K562 (cell line): ENCODE results near the gene ERCC1. TPM values are rescaled to one million over a fixed set of nuclear protein-coding genes. Genes with fewer than 3 reads are reported as not detected.
A peak's percentile ranks its signal among the peaks of the same experiment; 100 is the strongest.

Experiments used
- ATAC-seq: fragments of 200-7000 bp; cut with Tn5 transposase; 3 replicates; pipeline ENCODE4 v1.9.1; 2020; ENCODE audit warnings: moderate library complexity
- BruUV-seq: library from RNA; stranded (reverse); fragments of 400-500 nt; replicated peaks from 2 replicates; lab custom pipeline; 2021; lab: Mats Ljungman, UMichigan
- CTCF ChIA-PET: fragments of 300-600 bp; formaldehyde crosslinking; extraction: SDS; loops from one replicate; lab custom pipeline; 2021; ENCODE audit warnings: low intra/inter-chr PET ratio; lab: Yijun Ruan, JAX
- POLR2A ChIA-PET: fragments of 300-600, 350-650 bp; sonication (Branson Sonifier 250); formaldehyde crosslinking; extraction: SDS; loops from one replicate; lab custom pipeline; 2021; ENCODE audit warnings: antibody characterized with exemption, inconsistent platforms; lab: Yijun Ruan, JAX
- DNase-seq, 4 experiments: peaks; one replicate each; pipeline versions ENCODE4 v3.0.0 to v3.0.0-alpha.2; 2011 to 2018; ENCODE audit warnings: low spot score in 3 of 4, mixed read lengths in 3 of 4; ENCODE audit errors: extremely low read depth in 1 of 4
- FAIRE-seq: peaks from 2 replicates; lab custom pipeline; 2011; peaks lifted over from hg19 to GRCh38; lab: Jason Lieb, UNC
- H2AFZ ChIP-seq: 2 replicates; pipeline ENCODE4 v1.6.0; 2011; ENCODE audit warnings: low read depth, low read length, control low read depth, inconsistent platforms
- H3K27ac ChIP-seq: fragments of 200-600 bp; 3 replicates; pipeline ENCODE4 v1.8.0; 2011; ENCODE audit warnings: low read depth, mild to moderate bottlenecking, control low read depth, inconsistent platforms, low read length, moderate library complexity, mixed read lengths; ENCODE audit errors: extremely low read depth
- H3K27me3 ChIP-seq, 2 experiments: fragments of 300-600 bp in 1 of 2; 2 replicates in 1 of 2; 3 replicates in 1 of 2; pipeline versions ENCODE4 v1.6.0 to v1.8.0; 2011; ENCODE audit warnings: inconsistent platforms in 2 of 2, low read length in 2 of 2, mild to moderate bottlenecking in 1 of 2, mixed read lengths in 1 of 2, moderate library complexity in 1 of 2; ENCODE audit not compliant: control insufficient read depth in 2 of 2, insufficient read depth in 2 of 2
- H3K36me3 ChIP-seq: fragments of 300-600 bp; 3 replicates; pipeline ENCODE4 v1.8.0; 2011; ENCODE audit warnings: mild to moderate bottlenecking, low read length, inconsistent platforms; ENCODE audit not compliant: control insufficient read depth, insufficient read depth
- H3K4me1 ChIP-seq, 2 experiments: fragments of 200-600 bp in 1 of 2; replicated peaks in 1 of 2; 2 replicates in 1 of 2; 3 replicates in 1 of 2; pipeline versions ENCODE4 v1.5.1 to v1.8.0; 2011; ENCODE audit warnings: inconsistent platforms in 2 of 2, low read length in 2 of 2, mild to moderate bottlenecking in 1 of 2, mixed read lengths in 1 of 2, moderate library complexity in 1 of 2; ENCODE audit not compliant: control insufficient read depth in 2 of 2, insufficient read depth in 2 of 2
- H3K4me2 ChIP-seq: 2 replicates; pipeline ENCODE4 v1.6.1; 2011; ENCODE audit warnings: low read length, control low read depth, inconsistent platforms, mixed read lengths; ENCODE audit not compliant: insufficient read depth
- H3K4me3 ChIP-seq: fragments of 200-600 bp; sonication (generic), shearing (Covaris generic); 2 replicates; pipeline ENCODE4 v1.5.1; 2016; ENCODE audit warnings: control low read depth, inconsistent platforms
- H3K79me2 ChIP-seq: fragments of 200-600 bp; 3 replicates; pipeline ENCODE4 v1.8.0; 2011; ENCODE audit warnings: low read length, inconsistent platforms; ENCODE audit not compliant: control insufficient read depth, insufficient read depth
- H3K9ac ChIP-seq, 2 experiments: 2 replicates each; pipeline versions ENCODE4 v1.6.0 to v1.6.1; 2011; ENCODE audit warnings: low read depth in 2 of 2, low read length in 2 of 2, control low read depth in 1 of 2, inconsistent platforms in 1 of 2, mild to moderate bottlenecking in 1 of 2, mixed read lengths in 1 of 2; ENCODE audit not compliant: insufficient read depth in 1 of 2
- H3K9me1 ChIP-seq: one replicate; pipeline ENCODE4 v1.6.0; 2011; ENCODE audit warnings: inconsistent platforms, mild to moderate bottlenecking, low read length, moderate library complexity; ENCODE audit not compliant: control insufficient read depth, insufficient read depth
- H3K9me3 ChIP-seq: replicated peaks from 2 replicates; pipeline ENCODE4 v1.5.1; 2011; ENCODE audit warnings: low read depth, low read length, inconsistent platforms; ENCODE audit not compliant: control insufficient read depth, insufficient read depth
- H4K20me1 ChIP-seq: replicated peaks from 2 replicates; pipeline ENCODE4 v1.6.1; 2011; ENCODE audit warnings: low read length, inconsistent platforms, mixed read lengths; ENCODE audit not compliant: control insufficient read depth, insufficient read depth
- ARHGAP35 ChIP-seq: fragments of 450-650 bp; IDR thresholded peaks from 2 replicates; pipeline ENCODE4 v1.6.1; 2018; ENCODE audit not compliant: partially characterized antibody
- BHLHE40 ChIP-seq: IDR thresholded peaks from 2 replicates; pipeline ENCODE4 v1.6.1; 2011; ENCODE audit warnings: low read length, improper control_type of control experiment
- DDX20 ChIP-seq: fragments of 450-650 bp; IDR thresholded peaks from 2 replicates; pipeline ENCODE4 v1.6.1; 2016; ENCODE audit warnings: missing genetic modification characterization, low read depth, mild to moderate bottlenecking, missing compliant biosample characterization, moderate library complexity
- E2F1 ChIP-seq: sonication (generic); formaldehyde crosslinking; IDR thresholded peaks from 2 replicates; pipeline ENCODE4 v1.8.1; 2023; ENCODE audit warnings: mild to moderate bottlenecking, missing genetic modification reagents, moderate library complexity
- GABPA ChIP-seq: fragments of 200-800 bp; sonication (Bioruptor generic); conservative IDR thresholded peaks from 2 replicates; pipeline ENCODE4 v1.6.1; 2016; ENCODE audit warnings: low read depth, missing genetic modification characterization, missing compliant biosample characterization
- HDAC1 ChIP-seq, 2 experiments: fragments of 450-650 bp; IDR thresholded peaks; 2 replicates each; pipeline ENCODE4 v1.6.1; 2016 to 2017; ENCODE audit warnings: inconsistent platforms in 1 of 2, mild to moderate bottlenecking in 1 of 2, moderate library complexity in 1 of 2
- TBP ChIP-seq: optimal IDR thresholded peaks from 2 replicates; pipeline ENCODE3; 2011; ENCODE audit warnings: low read depth, low read length, improper control_type of control experiment
- ZC3H4 ChIP-seq: sonication (generic); formaldehyde crosslinking; IDR thresholded peaks from 2 replicates; pipeline ENCODE4 v1.9.0; 2021; ENCODE audit warnings: missing genetic modification reagents, borderline replicate concordance
- ZFP36 ChIP-seq: fragments of 150-350 bp; IDR thresholded peaks from 2 replicates; pipeline ENCODE4 v1.6.1; 2018; ENCODE audit warnings: low read length, low read depth; ENCODE audit not compliant: partially characterized antibody
- WGBS: fragments of 100-300 bp; shearing (Covaris generic); methylation state at CpG from one replicate; pipeline ENCODE4 v1.1.6; 2016; ENCODE audit warnings: low coverage, mixed read lengths; ENCODE audit not compliant: insufficient coverage; ENCODE audit errors: missing lambda C conversion rate; 5-methylcytosine and 5-hydroxymethylcytosine counted together
- in situ Hi-C: fragments of 300-500 bp; cut with MboI; formaldehyde crosslinking; loops from 4 replicates; pipeline ENCODE4 v1.15.0; 2018; ENCODE audit warnings: inconsistent platforms, mixed read lengths
- intact Hi-C: fragments of 100-400 bp; cut with micrococcal nuclease; formaldehyde crosslinking; loops from 2 replicates; pipeline ENCODE4 v1.14.2; 2022
- polyA plus RNA-seq, 8 experiments: library from polyadenylated mRNA; depleted of rRNA in 4 of 8; stranded (reverse) in 5 of 8; unstranded in 3 of 8; fragments of >200 nt; fragmentation: Nextera tagmentation in 2 of 8; fragmentation: Illumina TruSeq in 1 of 8; extraction: Ambion mirVana in 2 of 8; extraction: Trizol in 1 of 8; gene quantifications; 2 replicates each; pipeline versions ENCODE4 v1.2.1 to v1.2.3, GENCODE V29; 2011 to 2014; ENCODE audit warnings: inconsistent platforms in 1 of 8, missing spikeins in 1 of 8
- total RNA-seq, 7 experiments: library from RNA; depleted of rRNA in 6 of 7; stranded (reverse); fragments of >200 nt in 6 of 7; fragmentation: Illumina TruSeq in 2 of 7; extraction: Trizol in 2 of 7; gene quantifications; 2 replicates each; pipeline versions ENCODE4 v1.2.1 to v1.2.3, GENCODE V29; 2011 to 2021; ENCODE audit warnings: low replicate concordance in 1 of 7
- TF ChIP-seq, protein P1 (sequence below): sonication (generic); formaldehyde crosslinking; IDR thresholded peaks from 2 replicates; pipeline ENCODE4 v1.9.0; 2022; ENCODE audit warnings: mild to moderate bottlenecking, missing genetic modification reagents
- TF ChIP-seq, protein P2 (sequence below): fragments of 450-650 bp; IDR thresholded peaks from 2 replicates; pipeline ENCODE4 v1.6.1; 2018; ENCODE audit warnings: mild to moderate bottlenecking, low read depth; ENCODE audit not compliant: partially characterized antibody

The ERCC1 gene
- total and polyA plus RNA-seq, 9 of the 15 experiments (the other 6 are each of a cell fraction or from before 2014, with no cell fraction given) = 9.3 to 92.6 (median 60.0) TPM

DNA sequence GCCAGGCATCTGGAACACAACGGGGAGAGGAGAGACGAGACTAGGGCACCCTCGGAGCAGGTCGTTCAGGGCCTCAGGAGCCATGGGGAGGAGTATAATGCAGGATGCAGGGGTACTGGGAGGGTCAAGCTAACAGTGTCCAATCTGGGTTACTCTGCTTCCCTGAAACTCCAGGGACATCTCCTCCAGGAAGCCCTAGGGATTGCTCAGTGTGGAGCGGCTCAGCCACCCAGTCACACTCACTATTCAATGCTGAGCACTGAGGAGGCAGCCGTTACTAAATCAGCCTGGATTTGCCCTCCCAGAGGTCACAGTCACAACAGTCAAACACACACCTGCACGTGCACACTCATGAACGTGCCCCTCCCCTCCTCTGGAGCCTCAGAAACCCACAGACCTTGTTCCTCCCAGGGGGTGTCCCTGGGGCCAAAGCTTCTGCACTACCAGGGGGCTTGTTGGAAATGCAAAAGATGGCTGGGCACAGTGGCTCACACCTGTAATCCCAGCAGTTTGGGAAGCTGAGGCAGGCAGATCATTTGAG, 37.2 kb upstream of the ERCC1 start:
- no TSS peak for BruUV-seq
- Histone ChIP-seq H3K27ac (no peak overlapping the region), H3K4me2 (no peak overlapping the region), H3K27me3 (no peaks in the 10 kb centered on the region), H3K79me2 (no peaks in the 10 kb centered on the region), H3K9me1 (no peaks in the 10 kb centered on the region), H2AFZ (no peak overlapping the region), H3K9me3 (no peaks in the 10 kb centered on the region), H3K4me3 (no peak overlapping the region), H3K4me1 (peaks cover 13% of the 10 kb centered on the region in 2 experiments), H4K20me1 (no peaks in the 10 kb centered on the region), H3K36me3 (no peaks in the 10 kb centered on the region), H3K9ac (peak overlapping the region in 1 of 2 experiments; percentile 54; a peak in 1 of 4 replicates)
- FAIRE-seq (no peak), ATAC-seq (no peak), DNase-seq (no peak)
- POLR2A ChIA-PET = interaction anchor here (1.1 kb wide), 1 partner anchor 9 kb away, joined by 3 read pairs; no protein-coding TSS in a partner anchor
- in situ Hi-C loops (no loop called here), intact Hi-C loops (no loop called here)
- CTCF ChIA-PET = no interaction called here
- WGBS = 40% methylated on average over 8 of the region's 8 CpGs
- TF ChIP-seq E2F1 (CRISPR knock-in tag) = no peak
- TF ChIP-seq GABPA (tag) = no peak
- no peak for TF ChIP-seq HDAC1 (IDR thresholded peaks at IDR 0.05)
- TF ChIP-seq, protein P1, sequence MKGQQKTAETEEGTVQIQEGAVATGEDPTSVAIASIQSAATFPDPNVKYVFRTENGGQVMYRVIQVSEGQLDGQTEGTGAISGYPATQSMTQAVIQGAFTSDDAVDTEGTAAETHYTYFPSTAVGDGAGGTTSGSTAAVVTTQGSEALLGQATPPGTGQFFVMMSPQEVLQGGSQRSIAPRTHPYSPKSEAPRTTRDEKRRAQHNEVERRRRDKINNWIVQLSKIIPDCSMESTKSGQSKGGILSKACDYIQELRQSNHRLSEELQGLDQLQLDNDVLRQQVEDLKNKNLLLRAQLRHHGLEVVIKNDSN (CRISPR knock-in tag) = no peak
- TF ChIP-seq TBP = no peak
- peak; percentile 65 for TF ChIP-seq ZFP36
- TF ChIP-seq, protein P2, sequence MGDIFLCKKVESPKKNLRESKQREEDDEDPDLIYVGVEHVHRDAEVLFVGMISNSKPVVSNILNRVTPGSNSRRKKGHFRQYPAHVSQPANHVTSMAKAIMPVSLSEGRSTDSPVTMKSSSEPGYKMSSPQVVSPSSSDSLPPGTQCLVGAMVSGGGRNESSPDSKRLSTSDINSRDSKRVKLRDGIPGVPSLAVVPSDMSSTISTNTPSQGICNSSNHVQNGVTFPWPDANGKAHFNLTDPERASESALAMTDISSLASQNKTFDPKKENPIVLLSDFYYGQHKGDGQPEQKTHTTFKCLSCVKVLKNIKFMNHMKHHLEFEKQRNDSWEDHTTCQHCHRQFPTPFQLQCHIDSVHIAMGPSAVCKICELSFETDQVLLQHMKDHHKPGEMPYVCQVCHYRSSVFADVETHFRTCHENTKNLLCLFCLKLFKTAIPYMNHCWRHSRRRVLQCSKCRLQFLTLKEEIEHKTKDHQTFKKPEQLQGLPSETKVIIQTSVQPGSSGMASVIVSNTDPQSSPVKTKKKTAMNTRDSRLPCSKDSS = no peak
- peak; percentile 24; the same call in 1 of the 2 replicates for TF ChIP-seq ZC3H4 (CRISPR knock-in tag)
- TF ChIP-seq BHLHE40 = peak; percentile 67; the same call in 1 of the 2 replicates
- TF ChIP-seq ARHGAP35 = no peak
- no peak for TF ChIP-seq DDX20 (tag)
